GM10248 (cell line): ENCODE data around the gene TRIM66.

Experiments
- CTCF ChIA-PET: fragments of 300-600 bp; sonication (Branson Sonifier 250); formaldehyde crosslinking; extraction: SDS; loops from one replicate; lab custom pipeline; 2021; ENCODE audit warnings: antibody characterized with exemption; lab: Yijun Ruan, JAX
- POLR2A ChIA-PET: fragments of 350-650 bp; sonication (Branson Sonifier 250); formaldehyde crosslinking; extraction: SDS; loops from one replicate; lab custom pipeline; 2020; ENCODE audit warnings: antibody characterized with exemption; lab: Yijun Ruan, JAX
- DNase-seq: peaks from one replicate; pipeline ENCODE4 v3.0.0; 2012; ENCODE audit errors: extremely low spot score
- CTCF ChIP-seq: IDR thresholded peaks from 2 replicates; pipeline ENCODE4 v1.5.1; 2012; ENCODE audit warnings: mild to moderate bottlenecking, low read depth; ENCODE audit errors: extremely low read depth, missing control alignments, control extremely low read depth

Gene TRIM66

GRCh38 chr11:8693555-8693954 lies 11.1 kb upstream of the TRIM66 start:
- no peak for DNase-seq
- ChIA-PET POLR2A (no interaction called here), CTCF (interaction anchor here (0.8 kb wide), 1 partner anchor 9 kb away, joined by 3 read pairs; no protein-coding TSS in a partner anchor)
- TF ChIP-seq CTCF: no peak

DNA sequence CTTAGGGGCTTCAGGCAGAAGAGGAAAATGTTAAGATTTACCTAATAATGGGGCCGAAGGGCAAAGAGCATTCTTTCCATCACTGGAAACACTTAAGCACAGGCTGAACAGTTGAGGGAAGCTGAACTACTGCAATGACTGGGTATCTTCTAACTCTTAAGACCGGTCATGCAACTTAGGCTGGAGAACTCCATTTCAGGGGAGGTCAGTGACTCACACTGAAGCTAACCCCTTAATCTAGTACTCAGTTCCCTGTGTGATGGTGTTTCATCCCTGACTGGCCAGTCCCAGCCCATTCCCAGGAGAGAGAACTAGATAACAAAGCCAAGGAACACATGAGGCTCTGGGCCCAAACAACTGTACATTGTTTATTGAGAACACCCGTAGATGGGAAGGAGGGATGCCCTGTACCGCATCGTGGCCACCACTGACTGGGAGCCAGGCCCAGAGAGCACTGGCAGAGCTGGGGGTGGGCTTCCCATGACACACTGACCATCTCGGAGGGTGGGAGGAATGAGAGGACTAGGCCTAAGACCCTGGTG lies 10.6 kb upstream of the TRIM66 start:
- peak; percentile 7 for DNase-seq
- ChIA-PET POLR2A (no interaction called here), CTCF (interaction anchor here (0.8 kb wide), 1 partner anchor 10 kb away, joined by 3 read pairs; no protein-coding TSS in a partner anchor)
- TF ChIP-seq CTCF: no peak

GRCh38 chr11:8692417-8692816 lies 10.0 kb upstream of the TRIM66 start:
- peak; percentile 5 for DNase-seq
- ChIA-PET POLR2A (no interaction called here), CTCF (no interaction called here)
- TF ChIP-seq CTCF: no peak

GRCh38 chr11:8691601-8692000 lies 9.1 kb upstream of the TRIM66 start:
- no peak for DNase-seq
- POLR2A ChIA-PET: no interaction called here
- CTCF ChIA-PET: interaction anchor here (1.0 kb wide), 1 partner anchor 122 kb away, joined by 5 read pairs; no protein-coding TSS in a partner anchor
- no peak for TF ChIP-seq CTCF

GRCh38 chr11:8690374-8691342 lies 8.2 kb upstream of the TRIM66 start:
- no peak for DNase-seq
- no peak for TF ChIP-seq CTCF
- POLR2A ChIA-PET: no interaction called here
- CTCF ChIA-PET: interaction anchor here (1.0 kb wide), 1 partner anchor 123 kb away, joined by 5 read pairs; no protein-coding TSS in a partner anchor

- POLR2A ChIA-PET: interaction anchor here (0.6 kb wide), 1 partner anchor 9 kb away, joined by 7 read pairs; no protein-coding TSS in a partner anchor
Measured at GRCh38 chr11:8689726-8690255, 7.3 kb upstream of the TRIM66 start.

More at GRCh38 chr11:8689726-8690255, 7.3 kb upstream of the TRIM66 start:
- DNase-seq: no peak
- no peak for TF ChIP-seq CTCF
- CTCF ChIA-PET: interaction anchor here (1.2 kb wide), 1 partner anchor 124 kb away, joined by 3 read pairs; no protein-coding TSS in a partner anchor
